Measurements from ENCODE around the gene DIP2A. TPM values are rescaled to one million over a fixed set of nuclear protein-coding genes. Genes with fewer than 3 reads are reported as not detected.

Gene DIP2A
- total and polyA plus RNA-seq, 4 donors: 15.5 to 71.4 (median 28.7) TPM

- no peak overlapping the region for H3K9ac ChIP-seq (ENCODE audit: insufficient read depth in 1 of 2, low read length in 2 of 2)
- H3K4me3 ChIP-seq: no peak overlapping the region
- H3K4me1 ChIP-seq (ENCODE audit: control insufficient read depth in 5 of 5, insufficient read depth in 5 of 5, low read length in 5 of 5): peaks cover 0 to 5% (median 0%) of the 10 kb centered on the region in 5 donors
- no peak for DNase-seq
- 82 to 88% methylated on average over 6 of the region's 6 CpGs for WGBS, 2 donors
- H3K27me3 ChIP-seq (ENCODE audit: control insufficient read depth in 3 of 3, insufficient read depth in 3 of 3, low read length in 2 of 3): no peaks in the 10 kb centered on the region
- no peak overlapping the region for H3K27ac ChIP-seq (ENCODE audit: low read depth in 1 of 2, low read length in 1 of 2)
- H3K36me3 ChIP-seq (ENCODE audit: control insufficient read depth in 4 of 4, insufficient read depth in 4 of 4, low read length in 4 of 4): peaks cover 0 to 7% (median 0%) of the 10 kb centered on the region in 4 donors
- H3K9me3 ChIP-seq (ENCODE audit: control insufficient read depth in 4 of 4, insufficient read depth in 3 of 4, low read length in 3 of 4): no peaks in the 10 kb centered on the region
- ATAC-seq (ENCODE audit: insufficient read depth, low FRiP score): no peak
- no peak for TF ChIP-seq CTCF (IDR thresholded peaks at IDR 0.05; ENCODE audit: control extremely low read depth, extremely low read depth)
These were observed 9.6 kb downstream of the DIP2A start for GRCh38 chr21:46468108-46468774.

GRCh38 chr21:46469275-46469674 lies 10.6 kb downstream of the DIP2A start:
- H3K27ac ChIP-seq (ENCODE audit: low read depth in 1 of 2, low read length in 1 of 2): no peak overlapping the region
- H3K9me3 ChIP-seq (ENCODE audit: control insufficient read depth in 4 of 4, insufficient read depth in 3 of 4, low read length in 3 of 4): no peaks in the 10 kb centered on the region
- H3K9ac ChIP-seq (ENCODE audit: insufficient read depth in 1 of 2, low read length in 2 of 2): no peak overlapping the region
- peaks cover 0 to 5% (median 0%) of the 10 kb centered on the region in 5 donors for H3K4me1 ChIP-seq (ENCODE audit: control insufficient read depth in 5 of 5, insufficient read depth in 5 of 5, low read length in 5 of 5)
- 96 to 100% methylated on average over 3 of the region's 3 CpGs for WGBS, 2 donors
- ATAC-seq (ENCODE audit: insufficient read depth, low FRiP score) (no peak), DNase-seq (no peak)
- H3K27me3 ChIP-seq (ENCODE audit: control insufficient read depth in 3 of 3, insufficient read depth in 3 of 3, low read length in 2 of 3): no peaks in the 10 kb centered on the region
- TF ChIP-seq CTCF (IDR thresholded peaks at IDR 0.05; ENCODE audit: control extremely low read depth, extremely low read depth): no peak
- no peak overlapping the region for H3K4me3 ChIP-seq
- peaks cover 0 to 7% (median 0%) of the 10 kb centered on the region in 4 donors for H3K36me3 ChIP-seq (ENCODE audit: control insufficient read depth in 4 of 4, insufficient read depth in 4 of 4, low read length in 4 of 4)

- Histone ChIP-seq H3K27me3 (ENCODE audit: control insufficient read depth in 3 of 3, insufficient read depth in 3 of 3, low read length in 2 of 3) (no peaks in the 10 kb centered on the region), H3K4me3 (no peak overlapping the region), H3K9me3 (ENCODE audit: control insufficient read depth in 4 of 4, insufficient read depth in 3 of 4, low read length in 3 of 4) (no peaks in the 10 kb centered on the region), H3K9ac (ENCODE audit: insufficient read depth in 1 of 2, low read length in 2 of 2) (no peak overlapping the region), H3K27ac (ENCODE audit: low read depth in 1 of 2, low read length in 1 of 2) (no peak overlapping the region), H3K4me1 (ENCODE audit: control insufficient read depth in 5 of 5, insufficient read depth in 5 of 5, low read length in 5 of 5) (peaks cover 0 to 5% (median 0%) of the 10 kb centered on the region in 5 donors), H3K36me3 (ENCODE audit: control insufficient read depth in 4 of 4, insufficient read depth in 4 of 4, low read length in 4 of 4) (peaks cover 0 to 5% (median 0%) of the 10 kb centered on the region in 4 donors)
- WGBS, 2 donors: 62 to 81% methylated on average over 1 of the region's 1 CpG
- no peak for TF ChIP-seq CTCF (IDR thresholded peaks at IDR 0.05; ENCODE audit: control extremely low read depth, extremely low read depth)
- ATAC-seq (ENCODE audit: insufficient read depth, low FRiP score) (no peak), DNase-seq (no peak)
These were observed 12.8 kb downstream of the DIP2A start for GRCh38 chr21:46471514-46471913.
